Endothelial cell of umbilical vein (primary cell): ENCODE measurements around the gene CLCN4. TPM values are rescaled to one million over a fixed set of nuclear protein-coding genes. Genes with fewer than 3 reads are reported as not detected.

Source experiments
- BruUV-seq: library from RNA; stranded (reverse); fragments of 400-500 nt; replicated peaks from 2 replicates; lab custom pipeline; 2021; lab: Mats Ljungman, UMichigan
- CTCF ChIA-PET: fragments of 300-600, 350-600 bp; sonication (Branson Sonifier 250); formaldehyde crosslinking; loops from one replicate; lab custom pipeline; 2021; ENCODE audit warnings: antibody characterized with exemption, inconsistent platforms; lab: Charles Lee
- POLR2A ChIA-PET: fragments of 300-600, 350-600 bp; sonication (Branson Sonifier 250); formaldehyde crosslinking; loops from one replicate; lab custom pipeline; 2021; ENCODE audit warnings: antibody characterized with exemption, inconsistent platforms; lab: Charles Lee
- DNase-seq: peaks from one replicate; pipeline ENCODE4 v3.0.0-alpha.2; 2011; ENCODE audit warnings: low read depth, low spot score
- FAIRE-seq: peaks from 2 replicates; lab custom pipeline; 2011; peaks lifted over from hg19 to GRCh38; lab: Jason Lieb, UNC
- H2AFZ ChIP-seq: 2 replicates; pipeline ENCODE4 v1.6.0; 2012; ENCODE audit warnings: low read depth, low read length, control low read depth, inconsistent platforms
- H3K27ac ChIP-seq: 2 replicates; pipeline ENCODE4 v1.5.1; 2011; ENCODE audit warnings: low read depth, mild to moderate bottlenecking, control low read depth, low read length, moderate library complexity; ENCODE audit not compliant: insufficient read depth
- H3K27me3 ChIP-seq, 2 experiments: 2 replicates each; pipeline versions ENCODE4 v1.6.0 to v1.6.1; 2011; ENCODE audit warnings: low read length in 2 of 2, mixed read lengths in 1 of 2; ENCODE audit not compliant: control insufficient read depth in 2 of 2, insufficient read depth in 2 of 2
- H3K36me3 ChIP-seq, 2 experiments: 2 replicates in 1 of 2; 3 replicates in 1 of 2; pipeline ENCODE4 v1.5.1; 2011; ENCODE audit warnings: low read length in 2 of 2, mild to moderate bottlenecking in 1 of 2, moderate library complexity in 1 of 2; ENCODE audit not compliant: control insufficient read depth in 2 of 2, insufficient read depth in 2 of 2; ENCODE audit errors: extremely low read depth in 1 of 2
- H3K4me1 ChIP-seq: 3 replicates; pipeline ENCODE4 v1.5.1; 2011; ENCODE audit warnings: mild to moderate bottlenecking, low read length; ENCODE audit not compliant: control insufficient read depth, insufficient read depth; ENCODE audit errors: extremely low read depth
- H3K4me2 ChIP-seq: 2 replicates; pipeline ENCODE4 v1.6.1; 2011; ENCODE audit warnings: low read length, control low read depth, mixed read lengths; ENCODE audit not compliant: insufficient read depth
- H3K4me3 ChIP-seq, 3 experiments: fragments of 200-600 bp in 1 of 3; sonication (generic), shearing (Covaris generic) in 1 of 3; replicated peaks in 1 of 3; 2 replicates each; pipeline ENCODE4 v1.5.1; 2011 to 2016; ENCODE audit warnings: control low read depth in 3 of 3, low read length in 3 of 3, mild to moderate bottlenecking in 2 of 3, inconsistent platforms in 1 of 3, low read depth in 1 of 3, moderate library complexity in 1 of 3; ENCODE audit not compliant: insufficient read depth in 1 of 3
- H3K79me2 ChIP-seq: 2 replicates; pipeline ENCODE4 v1.6.0; 2012; ENCODE audit warnings: low read length, inconsistent platforms; ENCODE audit not compliant: control insufficient read depth, insufficient read depth
- H3K9ac ChIP-seq: replicated peaks from 2 replicates; pipeline ENCODE3; 2011; ENCODE audit warnings: low read length, control low read depth; ENCODE audit not compliant: insufficient read depth; ENCODE audit errors: extremely low read depth
- H3K9me1 ChIP-seq: replicated peaks from 3 replicates; pipeline ENCODE4 v1.6.0; 2011; ENCODE audit warnings: mild to moderate bottlenecking, low read length; ENCODE audit not compliant: control insufficient read depth, insufficient read depth; ENCODE audit errors: extremely low read depth
- H3K9me3 ChIP-seq: replicated peaks from 2 replicates; pipeline ENCODE4 v1.5.1; 2012; ENCODE audit warnings: low read length, inconsistent platforms; ENCODE audit not compliant: control insufficient read depth, insufficient read depth
- H4K20me1 ChIP-seq: replicated peaks from 2 replicates; pipeline ENCODE3; 2011; ENCODE audit warnings: mild to moderate bottlenecking, low read length; ENCODE audit not compliant: control insufficient read depth, insufficient read depth; ENCODE audit errors: extremely low read depth
- EZH2 ChIP-seq: IDR thresholded peaks from 2 replicates; pipeline ENCODE4 v1.6.1; 2012; ENCODE audit warnings: borderline replicate concordance, low read depth, mild to moderate bottlenecking, moderate library complexity, low read length, inconsistent platforms; ENCODE audit not compliant: severe bottlenecking
- FOS ChIP-seq: IDR thresholded peaks from 2 replicates; pipeline ENCODE4 v1.6.1; 2011; ENCODE audit warnings: mild to moderate bottlenecking, low read length, moderate library complexity, borderline replicate concordance; ENCODE audit not compliant: insufficient read depth
- GATA2 ChIP-seq: IDR thresholded peaks from 2 replicates; pipeline ENCODE4 v1.7.0; 2011; ENCODE audit warnings: low read depth, mild to moderate bottlenecking, moderate library complexity, mixed read lengths, low read length; ENCODE audit not compliant: insufficient read length, insufficient read depth
- JUN ChIP-seq: IDR thresholded peaks from 2 replicates; pipeline ENCODE4 v1.6.1; 2011; ENCODE audit warnings: borderline replicate concordance, low read depth; ENCODE audit not compliant: insufficient read length, insufficient read depth
- MYC ChIP-seq: IDR thresholded peaks from one replicate; pipeline ENCODE4 v1.6.1; 2011; ENCODE audit warnings: mild to moderate bottlenecking, low read depth, low read length
- POLR2A ChIP-seq: IDR thresholded peaks from 2 replicates; pipeline ENCODE4 v1.6.1; 2012; ENCODE audit warnings: low read depth, mild to moderate bottlenecking, control low read depth, low read length
- POLR2AphosphoS5 ChIP-seq: IDR thresholded peaks from 2 replicates; pipeline ENCODE4 v1.6.1; 2012; ENCODE audit warnings: low read depth, mild to moderate bottlenecking, control low read depth, low read length, moderate library complexity; ENCODE audit not compliant: insufficient read depth
- dilution Hi-C: fragments of 300-500 bp; cut with MboI; formaldehyde crosslinking; loops from one replicate; pipeline ENCODE4 v1.15.0; 2019; ENCODE audit warnings: low sequenced_read_pairs; ENCODE audit not compliant: extremely low pct_ligation_motif_present
- intact Hi-C: fragments of 100-400 bp; cut with micrococcal nuclease; formaldehyde crosslinking; loops from one replicate; pipeline ENCODE4 v1.10.0; 2022
- polyA plus RNA-seq, 4 experiments: library from polyadenylated mRNA; depleted of rRNA in 3 of 4; stranded (reverse) in 3 of 4; unstranded in 1 of 4; fragments of >200 nt; gene quantifications; 2 replicates each; pipeline versions ENCODE4 v1.2.1 to v1.2.3, GENCODE V29; 2011 to 2012; ENCODE audit warnings: missing spikeins in 1 of 4
- total RNA-seq: library from RNA; stranded (reverse); gene quantifications from 2 replicates; pipeline ENCODE4 v1.2.3, GENCODE V29; 2021
- TF ChIP-seq, protein P1 (sequence below): IDR thresholded peaks from 2 replicates; pipeline ENCODE4 v1.6.1; 2011; ENCODE audit not compliant: insufficient read depth, insufficient read length
- TF ChIP-seq, protein P2 (sequence below), 2 donors: IDR thresholded peaks; 1 replicate in 1 of 2; 2 replicates in 1 of 2; pipeline ENCODE4 v1.5.1; 2011; ENCODE audit warnings: low read length in 2 of 2, mild to moderate bottlenecking in 2 of 2, moderate library complexity in 2 of 2, control low read depth in 1 of 2, inconsistent platforms in 1 of 2, low read depth in 1 of 2; ENCODE audit not compliant: insufficient read depth in 1 of 2; ENCODE audit errors: extremely low read depth in 1 of 2

Gene CLCN4
- total and polyA plus RNA-seq, 2 donors (not counting 3 experiments of a cell fraction or from before 2014, with no cell fraction given) = 7.6 to 19.8 TPM

DNA sequence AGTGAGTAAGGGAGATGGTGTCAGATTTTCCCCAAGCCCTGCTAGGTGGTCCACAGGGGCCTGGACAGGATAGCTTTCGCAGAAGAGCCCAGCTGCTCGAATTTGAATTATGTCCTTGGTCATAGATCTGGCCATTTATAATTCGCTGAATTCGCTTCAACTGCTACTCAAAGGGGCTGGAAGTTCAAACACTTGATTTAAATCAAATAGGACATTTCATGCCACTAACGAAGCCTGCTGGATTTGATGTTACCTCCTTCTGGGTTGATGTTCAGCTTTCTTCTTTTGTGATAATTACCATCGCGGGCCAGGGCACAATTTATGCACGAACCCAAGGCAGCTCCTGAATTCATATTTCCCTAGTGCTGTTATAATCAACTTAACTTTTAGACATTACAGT, 67.0 kb downstream of the CLCN4 start:
- ChIA-PET CTCF (no interaction called here), POLR2A (no interaction called here)
- Histone ChIP-seq H4K20me1 (no peaks in the 10 kb centered on the region), H3K4me3 (no peak overlapping the region), H2AFZ (no peak overlapping the region), H3K4me2 (no peak overlapping the region), H3K27me3 (no peaks in the 10 kb centered on the region), H3K9ac (no peak overlapping the region), H3K9me3 (no peaks in the 10 kb centered on the region), H3K79me2 (no peaks in the 10 kb centered on the region), H3K9me1 (no peaks in the 10 kb centered on the region), H3K36me3 (no peaks in the 10 kb centered on the region), H3K4me1 (no peaks in the 10 kb centered on the region), H3K27ac (no peak overlapping the region)
- TF ChIP-seq MYC = no peak
- TF ChIP-seq POLR2AphosphoS5 = no peak
- TF ChIP-seq EZH2 = no peak
- no peak for TF ChIP-seq JUN
- TF ChIP-seq, protein P1, sequence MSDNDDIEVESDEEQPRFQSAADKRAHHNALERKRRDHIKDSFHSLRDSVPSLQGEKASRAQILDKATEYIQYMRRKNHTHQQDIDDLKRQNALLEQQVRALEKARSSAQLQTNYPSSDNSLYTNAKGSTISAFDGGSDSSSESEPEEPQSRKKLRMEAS = no peak
- no peak for TF ChIP-seq POLR2A
- TF ChIP-seq FOS = no peak
- TF ChIP-seq, protein P2, sequence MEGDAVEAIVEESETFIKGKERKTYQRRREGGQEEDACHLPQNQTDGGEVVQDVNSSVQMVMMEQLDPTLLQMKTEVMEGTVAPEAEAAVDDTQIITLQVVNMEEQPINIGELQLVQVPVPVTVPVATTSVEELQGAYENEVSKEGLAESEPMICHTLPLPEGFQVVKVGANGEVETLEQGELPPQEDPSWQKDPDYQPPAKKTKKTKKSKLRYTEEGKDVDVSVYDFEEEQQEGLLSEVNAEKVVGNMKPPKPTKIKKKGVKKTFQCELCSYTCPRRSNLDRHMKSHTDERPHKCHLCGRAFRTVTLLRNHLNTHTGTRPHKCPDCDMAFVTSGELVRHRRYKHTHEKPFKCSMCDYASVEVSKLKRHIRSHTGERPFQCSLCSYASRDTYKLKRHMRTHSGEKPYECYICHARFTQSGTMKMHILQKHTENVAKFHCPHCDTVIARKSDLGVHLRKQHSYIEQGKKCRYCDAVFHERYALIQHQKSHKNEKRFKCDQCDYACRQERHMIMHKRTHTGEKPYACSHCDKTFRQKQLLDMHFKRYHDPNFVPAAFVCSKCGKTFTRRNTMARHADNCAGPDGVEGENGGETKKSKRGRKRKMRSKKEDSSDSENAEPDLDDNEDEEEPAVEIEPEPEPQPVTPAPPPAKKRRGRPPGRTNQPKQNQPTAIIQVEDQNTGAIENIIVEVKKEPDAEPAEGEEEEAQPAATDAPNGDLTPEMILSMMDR (IDR thresholded peaks at IDR 0.05; ENCODE audit: extremely low read depth in 1 of 2, insufficient read depth in 1 of 2, low read depth in 1 of 2, low read length in 2 of 2) = no peak
- TF ChIP-seq GATA2 = no peak
- BruUV-seq = no TSS peak
- intact Hi-C loops = no loop called here
- DNase-seq (no peak), FAIRE-seq (no peak)
- dilution Hi-C loops = no loop called here
